Measurements from ENCODE around the gene ETNPPL.

Gene ETNPPL

DNA sequence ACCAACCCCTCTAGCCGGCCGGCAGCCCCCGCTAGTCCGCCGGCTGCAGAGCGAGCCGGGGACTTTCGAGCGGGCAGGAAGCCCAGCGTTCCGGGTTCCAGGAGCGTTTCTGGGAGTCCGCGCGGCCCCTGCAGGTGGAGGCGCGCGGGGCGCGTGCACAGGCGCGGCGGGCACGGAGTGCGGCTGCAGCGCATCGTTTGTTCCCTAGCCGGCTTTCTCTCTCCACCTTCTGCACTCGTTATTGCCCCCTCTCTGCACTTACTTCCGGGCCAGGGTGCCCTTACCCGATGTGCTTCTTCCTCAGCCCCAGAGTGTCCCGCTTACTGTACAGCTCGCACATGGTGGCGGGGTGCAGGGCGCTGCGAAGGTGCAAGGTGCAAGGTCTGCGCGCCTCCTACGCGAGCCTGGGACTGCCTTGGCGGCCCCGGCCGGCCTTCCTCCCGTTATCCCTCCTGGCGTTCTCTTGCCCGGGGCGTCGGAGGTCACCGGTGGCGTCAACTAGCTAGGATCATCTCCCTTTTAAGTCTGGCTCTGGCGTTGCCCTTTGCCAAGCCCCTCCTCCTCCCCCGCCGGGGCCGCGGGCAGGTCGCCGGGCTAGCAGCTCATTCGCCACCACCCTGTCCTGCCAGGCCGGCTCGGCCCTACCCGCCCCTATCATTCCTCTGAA, at the start of gene ETNPPL:
Gene ETNPPL, minus strand, starts transcription at position 495 of the 667 bp plus-strand sequence. Its CDS starts 155 bp downstream, at position 340.
- no peak for DNase-seq (ENCODE audit: low read depth in 2 of 2)

DNA sequence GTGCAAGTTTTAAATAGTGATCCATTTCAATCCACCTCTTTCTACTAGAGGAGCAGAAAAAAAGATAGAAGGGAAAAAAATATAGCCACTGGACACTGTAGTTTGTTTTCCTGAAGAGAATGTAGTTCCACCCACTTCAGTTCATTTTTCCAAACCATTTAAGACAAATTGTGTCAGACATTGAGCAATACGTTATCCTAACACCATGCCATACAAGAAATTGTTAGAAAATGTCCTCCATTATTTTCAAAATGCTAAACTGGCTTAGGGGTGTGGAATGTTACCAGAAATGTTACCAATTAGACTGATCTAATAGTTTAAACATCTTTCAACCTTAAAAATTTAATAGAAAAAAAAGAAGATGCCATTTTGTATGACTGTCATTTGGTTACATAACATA, 48.6 kb upstream of the ETNPPL start:
- no peak for DNase-seq (ENCODE audit: low read depth in 2 of 2)

DNA sequence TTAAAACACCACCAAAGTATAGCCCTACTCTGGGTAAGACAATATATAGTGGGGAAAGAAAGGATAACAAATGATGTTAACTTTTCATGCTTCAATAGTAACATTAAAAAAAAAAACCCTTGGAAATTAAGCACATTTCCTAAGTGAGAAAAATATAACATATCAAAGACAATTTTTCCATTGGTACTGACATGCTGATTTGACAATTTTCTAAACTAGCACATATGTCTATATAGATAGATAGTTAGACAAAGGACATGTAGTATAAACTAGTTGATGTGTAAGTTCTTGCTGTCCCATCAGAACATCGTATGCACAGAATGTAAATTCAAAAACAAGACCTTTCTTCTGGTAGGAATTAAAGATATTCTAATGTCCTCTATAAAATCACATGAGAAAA, 47.2 kb upstream of the ETNPPL start:
- no peak for DNase-seq (ENCODE audit: low read depth in 2 of 2)

DNA sequence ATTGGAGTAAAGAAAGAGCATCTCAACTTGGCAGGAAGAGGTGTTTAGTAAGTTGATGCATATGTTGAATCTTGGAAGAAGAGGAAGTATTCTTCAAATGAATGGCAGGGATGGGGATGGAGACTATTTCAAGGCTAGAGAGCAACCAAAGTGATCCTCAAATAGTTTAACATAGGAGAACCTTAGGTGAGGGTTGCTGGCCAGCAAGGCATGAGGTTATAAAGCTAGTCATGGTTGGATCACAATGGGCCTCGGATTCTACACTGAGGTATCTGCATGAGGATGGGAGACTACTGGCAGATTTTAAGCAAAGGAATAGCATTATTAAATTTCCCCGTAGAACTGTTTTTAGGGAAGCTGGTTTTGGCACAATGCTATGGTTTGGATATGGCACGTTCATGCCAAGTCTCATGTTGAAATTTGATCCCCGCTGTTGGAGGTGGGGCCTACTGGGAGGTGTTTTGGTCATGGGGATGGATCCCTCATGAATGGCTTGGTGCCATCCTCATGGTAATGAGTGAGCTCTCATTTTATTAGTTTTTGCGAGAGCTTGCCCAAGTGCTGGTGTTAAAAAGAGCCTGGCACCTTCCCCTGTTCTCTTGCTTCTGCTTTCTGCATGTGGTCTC, 41.9 kb upstream of the ETNPPL start:
- no peak for DNase-seq (ENCODE audit: low read depth in 2 of 2)

DNA sequence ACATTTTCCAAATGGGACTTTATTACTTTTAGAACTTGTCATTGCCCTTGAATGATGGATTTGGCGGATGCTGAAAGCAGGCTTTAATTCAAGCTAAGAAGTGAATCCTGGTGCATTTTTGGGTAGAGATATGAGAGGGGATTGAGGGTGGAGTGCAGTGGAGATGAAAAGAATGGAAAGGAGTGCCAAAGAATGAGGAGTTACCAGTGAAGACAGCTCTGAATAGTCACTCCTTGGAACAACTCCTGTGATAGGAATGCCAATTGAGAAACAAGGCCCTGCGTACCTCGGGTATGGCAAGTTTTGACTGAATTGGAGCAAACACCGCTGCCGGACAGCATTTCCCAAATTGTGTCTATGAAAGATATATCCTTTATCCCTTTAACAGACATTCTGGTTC, 36.5 kb upstream of the ETNPPL start:
- DNase-seq (ENCODE audit: low read depth in 2 of 2) = no peak

DNA sequence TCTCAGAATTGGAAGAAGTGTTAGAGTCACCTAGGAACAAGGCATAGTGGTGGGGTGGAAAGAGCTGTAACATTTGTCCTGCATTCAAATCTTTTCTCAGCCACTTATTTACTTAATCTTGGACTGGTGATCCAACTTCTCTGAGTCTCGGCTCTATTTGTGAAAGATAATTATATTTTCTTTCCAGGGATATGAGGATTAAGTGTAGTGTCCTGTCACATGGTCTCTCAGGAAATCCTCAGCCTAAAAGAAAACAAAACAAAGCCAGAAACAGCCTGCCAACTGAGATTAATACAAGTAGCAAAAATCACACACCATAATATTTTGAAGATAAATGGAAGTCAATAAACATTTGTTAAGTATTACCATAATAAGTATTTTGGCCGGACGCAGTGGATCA, 33.3 kb upstream of the ETNPPL start:
- no peak for DNase-seq (ENCODE audit: low read depth in 2 of 2)

DNA sequence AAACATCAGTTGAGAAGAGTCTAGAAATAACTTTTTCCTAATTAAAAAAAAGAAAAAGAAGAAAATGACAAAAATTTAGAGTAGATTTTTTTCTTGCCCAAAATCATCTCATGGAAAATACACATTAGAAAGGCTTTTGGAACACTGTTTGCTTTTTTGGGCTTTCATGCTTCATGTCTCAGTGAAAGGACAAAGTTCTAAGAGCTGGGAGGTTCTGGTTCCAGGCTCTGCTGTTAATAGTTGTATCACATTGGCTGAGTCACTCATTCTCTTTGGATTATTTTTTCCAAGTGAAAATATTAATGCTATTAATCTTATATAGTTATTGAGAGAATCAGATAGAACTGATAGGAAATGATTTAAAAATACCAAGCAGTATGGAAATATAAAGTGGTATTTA, 32.9 kb upstream of the ETNPPL start:
- no peak for DNase-seq (ENCODE audit: low read depth in 2 of 2)

DNA sequence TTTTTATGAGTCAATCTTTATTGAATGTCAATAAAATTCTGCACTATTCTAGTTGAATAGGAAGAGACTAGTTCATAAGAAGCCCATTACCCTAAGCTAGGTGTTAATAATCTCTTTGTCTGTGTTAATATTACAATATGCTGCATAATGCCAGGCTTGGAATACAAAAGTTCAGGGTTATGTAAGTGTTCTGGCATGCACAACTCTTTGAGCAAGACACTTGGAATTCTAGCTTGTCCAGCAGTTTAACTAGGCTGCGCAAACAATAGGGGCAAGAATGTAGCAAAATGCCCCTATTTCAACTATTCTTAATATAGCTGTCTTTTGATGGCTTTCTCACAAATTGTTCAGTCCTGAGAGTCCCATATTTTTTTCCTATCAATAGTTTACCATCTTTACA, 31.3 kb upstream of the ETNPPL start:
- no peak for DNase-seq (ENCODE audit: low read depth in 2 of 2)

DNA sequence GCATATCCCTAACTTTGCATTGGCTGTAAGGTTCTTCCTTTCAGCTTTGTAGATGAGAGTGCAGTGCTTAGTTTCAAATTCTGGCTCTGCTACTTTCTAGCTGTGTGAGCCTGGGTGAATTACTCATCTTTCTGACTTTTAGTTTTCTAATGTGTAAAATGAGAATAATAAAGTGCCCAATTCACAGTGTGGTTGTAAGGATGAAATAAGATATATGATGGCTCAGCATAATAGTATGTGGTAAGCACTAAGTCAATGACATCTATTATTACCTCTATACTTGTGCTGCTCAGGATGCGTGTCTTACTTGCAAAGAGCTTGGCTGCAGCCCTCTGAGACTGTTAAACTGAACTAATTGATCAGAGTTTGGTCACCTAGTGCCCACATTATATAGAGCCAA, 30.6 kb upstream of the ETNPPL start:
- no peak for DNase-seq (ENCODE audit: low read depth in 2 of 2)

DNA sequence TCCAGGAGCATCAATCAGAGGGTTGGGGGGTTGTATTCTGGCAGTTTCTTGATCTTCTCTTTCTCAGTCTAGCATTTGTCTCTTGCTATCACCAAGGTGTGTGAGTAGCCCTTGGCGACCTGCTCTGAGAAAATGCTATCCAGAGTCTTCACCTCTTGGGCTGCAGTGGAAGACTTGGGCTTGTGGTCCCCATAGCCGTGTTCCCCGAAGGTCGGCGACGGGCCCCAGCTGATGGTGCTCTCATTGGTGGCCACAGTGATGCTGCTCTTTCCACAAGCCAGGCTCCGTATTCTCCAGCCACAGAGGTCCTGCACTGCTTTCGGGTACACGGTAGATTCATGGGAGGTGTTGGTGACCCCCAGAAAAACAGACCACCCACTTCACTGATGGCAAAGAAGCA, 25.9 kb upstream of the ETNPPL start:
- no peak for DNase-seq (ENCODE audit: low read depth in 2 of 2)

DNA sequence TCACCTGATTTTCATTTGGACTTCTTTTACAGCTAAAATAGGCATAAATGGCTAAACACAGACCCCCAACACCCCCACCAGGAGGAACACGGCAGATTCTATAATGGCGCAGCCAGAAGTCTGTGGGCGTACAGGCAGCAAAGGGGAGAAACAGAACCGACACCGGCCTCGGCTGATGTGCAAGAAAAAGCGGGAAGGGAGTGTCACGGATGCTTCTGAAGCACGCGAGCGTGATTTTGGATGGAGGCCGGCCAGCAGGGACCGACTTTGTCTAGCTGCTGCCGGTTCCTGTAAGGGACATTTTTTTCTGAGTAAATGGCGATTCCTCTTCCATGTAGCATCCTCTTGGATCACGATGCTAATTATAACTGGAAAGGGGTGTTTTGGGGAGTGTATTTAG, 24.9 kb upstream of the ETNPPL start:
- no peak for DNase-seq (ENCODE audit: low read depth in 2 of 2)

DNA sequence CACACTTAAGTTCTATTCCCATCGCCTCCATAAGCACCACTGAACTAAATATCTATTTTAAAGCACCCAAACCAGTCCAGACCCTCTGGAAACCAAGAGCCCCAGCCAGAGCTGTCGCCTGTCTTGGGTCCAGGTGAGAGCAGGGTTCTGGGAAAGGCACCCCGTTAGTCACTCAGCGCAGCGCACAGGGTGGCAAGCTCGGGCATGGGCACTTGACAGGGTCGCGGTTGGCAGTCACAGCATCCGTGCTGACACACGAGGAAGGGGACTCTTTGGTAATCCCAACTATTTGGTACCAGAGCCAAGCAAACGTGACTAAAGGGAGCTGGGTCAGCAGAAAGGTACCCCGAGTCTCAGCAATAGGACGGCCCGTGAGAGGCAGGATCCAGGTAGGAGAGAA, 24.3 kb upstream of the ETNPPL start:
- no peak for DNase-seq (ENCODE audit: low read depth in 2 of 2)

DNA sequence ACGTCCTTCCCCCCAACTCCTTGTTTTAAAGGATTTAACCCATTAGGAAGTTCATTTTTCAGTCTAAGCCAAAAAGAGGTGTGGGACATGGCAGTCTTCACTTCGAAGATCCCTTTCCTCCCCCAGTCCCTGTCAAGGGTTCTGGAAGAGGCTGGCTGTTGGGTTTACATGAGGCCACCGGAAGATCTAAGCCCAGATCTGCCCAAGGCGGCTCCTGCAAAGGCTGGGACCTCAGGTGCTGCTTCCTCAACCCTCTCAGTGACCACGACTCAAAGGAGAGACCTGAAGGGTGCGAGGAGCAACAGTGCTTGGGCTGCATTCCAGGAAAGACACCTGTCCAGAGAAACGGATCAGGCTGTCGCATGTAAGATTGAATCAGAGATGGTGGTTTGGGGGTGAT, 23.5 kb upstream of the ETNPPL start:
- no peak for DNase-seq (ENCODE audit: low read depth in 2 of 2)

DNA sequence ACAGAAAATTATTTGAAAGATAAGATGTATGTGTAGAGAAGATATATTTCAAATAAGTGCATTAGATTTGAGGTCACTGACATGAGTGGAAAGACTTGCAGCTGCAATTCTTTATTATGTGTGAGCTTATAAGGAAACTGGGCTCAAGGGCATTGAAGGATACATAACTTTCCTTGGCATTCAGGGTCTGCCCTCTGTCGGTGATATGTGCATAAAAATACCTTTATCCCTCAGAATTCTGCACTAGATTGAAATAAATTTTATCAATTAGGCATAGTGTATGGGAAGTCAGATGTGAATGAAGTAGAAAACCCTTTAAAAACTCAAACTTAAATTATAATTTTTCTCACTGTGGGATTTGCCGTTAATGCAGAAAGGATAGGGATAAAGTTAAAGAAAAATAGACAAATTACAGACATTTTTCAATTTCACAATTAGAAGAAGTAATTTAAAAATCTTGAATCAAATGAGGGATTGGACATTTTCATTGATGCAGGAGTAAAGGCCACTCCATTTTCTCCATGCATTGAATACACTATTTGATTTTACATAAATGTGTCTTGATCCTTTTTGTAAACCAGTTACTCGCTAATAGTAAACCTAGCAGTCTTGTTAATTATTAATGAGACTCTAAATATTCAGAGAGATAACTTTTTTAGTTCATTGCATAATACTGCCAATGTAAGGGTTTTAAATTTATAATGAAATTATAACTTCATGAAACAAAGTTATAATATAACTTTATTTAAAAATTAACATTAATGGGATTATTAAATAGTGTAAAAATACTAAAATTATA, 21.0 kb upstream of the ETNPPL start:
- DNase-seq (ENCODE audit: low read depth in 2 of 2) = no peak

DNA sequence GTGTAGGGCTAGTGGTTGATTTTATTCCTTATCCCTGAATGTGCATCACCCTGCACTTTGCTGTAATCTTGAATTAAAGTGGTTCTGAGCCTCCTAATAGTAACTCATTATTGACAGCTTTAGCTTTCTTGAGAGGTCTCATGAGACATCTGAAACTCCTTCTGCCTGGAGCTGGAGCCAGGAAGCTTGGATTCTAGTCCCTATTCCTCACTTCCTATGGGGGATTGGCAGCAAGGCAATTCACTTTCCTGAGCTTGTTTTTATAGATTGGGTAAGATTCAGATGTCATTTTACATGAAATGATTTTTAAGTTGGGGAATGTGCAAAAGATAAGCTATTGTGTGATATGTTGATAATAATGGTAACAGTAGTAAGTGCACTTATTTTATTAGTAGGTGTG, 17.1 kb upstream of the ETNPPL start:
- no peak for DNase-seq (ENCODE audit: low read depth in 2 of 2)

DNA sequence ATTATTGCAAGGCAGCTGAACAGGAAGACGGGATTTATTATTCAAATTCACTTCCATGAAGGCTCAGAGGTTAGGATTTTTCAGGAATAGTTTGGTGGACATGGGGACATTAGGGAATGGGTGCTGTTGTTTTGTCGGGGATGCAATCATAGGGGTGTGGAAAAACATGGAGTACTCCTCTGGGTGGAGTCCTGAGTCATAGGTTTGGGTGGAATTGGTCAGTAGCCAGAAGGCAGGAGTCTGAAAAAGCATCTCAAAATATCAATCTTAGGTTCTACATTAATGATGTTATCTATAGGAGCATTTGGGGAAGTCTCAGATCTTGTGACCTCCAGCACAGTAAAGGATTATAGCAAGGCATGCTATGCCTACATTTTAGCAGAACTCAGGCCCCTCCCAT, 14.5 kb upstream of the ETNPPL start:
- DNase-seq (ENCODE audit: low read depth in 2 of 2) = no peak

DNA sequence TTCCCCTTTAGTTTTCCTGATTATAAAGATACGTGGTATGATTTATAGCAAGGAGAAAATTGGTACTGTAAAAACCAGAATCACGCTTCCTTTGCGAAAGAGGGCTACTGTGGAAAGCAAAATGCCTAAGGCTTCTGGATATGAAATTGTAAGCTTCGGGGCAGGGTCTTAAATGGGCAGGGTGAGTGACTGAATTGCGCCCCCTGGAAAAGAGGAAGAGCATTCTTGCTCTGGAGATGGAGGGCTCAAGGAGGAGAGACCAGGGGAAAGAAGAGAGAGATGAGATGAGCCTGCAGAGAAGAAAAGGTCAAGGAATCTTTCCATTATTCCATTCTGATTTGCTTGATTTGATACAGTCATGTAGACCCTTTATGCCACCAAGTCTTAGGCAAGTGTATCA, 13.1 kb upstream of the ETNPPL start:
- DNase-seq (ENCODE audit: low read depth in 2 of 2) = no peak

DNA sequence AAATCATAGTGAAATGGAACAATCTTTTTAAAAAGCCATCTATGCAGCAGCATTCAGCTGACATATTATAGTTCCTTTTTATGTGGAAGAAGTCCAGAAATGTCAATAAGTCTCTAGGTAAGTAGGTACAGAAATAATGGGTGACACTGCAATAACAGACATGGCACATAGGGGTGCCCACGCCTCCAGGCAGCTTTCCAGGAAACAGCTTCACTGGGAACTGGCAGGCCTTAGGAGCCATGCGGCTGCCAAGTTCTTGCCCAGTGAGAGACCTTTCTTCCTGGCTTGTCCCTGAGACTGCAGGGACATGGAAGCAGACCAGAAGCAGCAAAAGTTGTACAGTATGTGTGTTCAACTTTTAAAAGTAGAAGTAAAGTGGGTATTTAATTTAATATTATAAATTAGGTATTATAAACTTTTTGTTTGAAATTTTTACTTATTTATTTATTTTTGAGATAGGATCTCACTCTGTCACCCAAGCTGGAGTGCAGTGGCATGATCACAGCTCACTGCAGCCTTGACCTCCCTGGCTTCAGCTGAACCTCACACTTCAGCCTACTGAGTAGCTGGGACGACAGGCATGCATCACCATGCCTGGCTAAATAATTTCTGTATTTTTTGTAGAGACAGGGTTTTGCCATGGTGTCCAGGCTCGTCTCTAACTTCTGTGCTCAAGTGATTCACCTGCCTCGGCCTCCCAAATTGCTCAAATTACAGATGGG, 12.1 kb upstream of the ETNPPL start:
- no peak for DNase-seq (ENCODE audit: low read depth in 2 of 2)

DNA sequence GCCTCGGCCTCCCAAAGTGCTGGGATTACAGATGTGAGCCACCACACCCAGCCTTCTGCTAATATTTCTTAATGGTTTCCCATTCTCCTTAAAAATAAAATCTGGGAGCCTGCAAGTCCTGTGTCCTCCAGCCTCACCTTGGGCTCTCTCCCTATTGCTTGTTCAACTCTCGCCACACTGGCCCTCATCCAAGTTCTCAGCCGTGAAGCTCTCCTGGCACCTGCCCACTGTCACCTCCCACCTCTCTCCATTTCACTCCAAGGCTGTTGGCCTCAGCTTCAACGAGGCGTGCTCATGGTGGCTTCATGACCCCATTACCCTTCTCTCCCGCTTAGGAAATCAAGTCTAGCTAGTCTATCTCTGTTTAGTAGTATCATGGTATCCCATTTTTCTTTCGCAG, 9.5 kb upstream of the ETNPPL start:
- DNase-seq (ENCODE audit: low read depth in 2 of 2) = no peak

DNA sequence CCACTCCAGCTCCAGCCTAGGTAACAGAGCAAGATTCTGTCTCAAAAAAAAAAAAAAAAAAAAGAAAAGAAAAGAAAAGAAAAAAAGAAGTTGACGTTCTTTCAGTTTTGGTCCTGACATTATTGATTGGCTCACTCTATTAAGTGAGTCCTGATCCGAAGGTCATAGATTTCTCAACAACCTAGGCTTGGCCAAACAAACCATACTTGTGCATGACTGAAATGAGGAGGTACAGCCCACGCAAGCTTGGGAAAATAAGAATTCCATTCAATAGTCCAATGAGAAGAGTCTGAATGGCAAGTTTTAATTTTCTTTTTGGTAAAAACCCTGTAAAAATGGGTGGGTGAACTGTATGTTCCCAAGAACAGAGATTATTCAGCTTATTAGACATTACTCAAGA, 3.2 kb upstream of the ETNPPL start:
- DNase-seq (ENCODE audit: low read depth in 2 of 2) = no peak

DNA sequence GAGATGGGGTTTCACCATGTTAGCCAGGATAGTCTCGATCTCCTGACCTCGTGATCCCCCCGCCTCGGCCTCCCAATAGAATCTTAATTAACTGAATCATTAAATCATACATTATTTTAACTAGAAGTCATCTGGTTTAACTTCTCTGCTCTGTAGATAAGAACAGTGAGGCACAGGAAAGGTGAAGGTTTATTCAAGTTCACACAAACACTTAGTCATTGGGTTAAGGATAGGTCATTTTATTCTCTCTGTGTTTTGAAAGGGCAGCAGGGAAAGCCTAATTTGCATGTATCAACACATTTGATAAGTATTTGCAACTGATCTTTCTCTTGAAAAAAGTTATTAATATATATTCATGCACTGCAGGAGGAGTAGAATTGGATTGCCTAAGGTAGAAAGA, 1.1 kb upstream of the ETNPPL start:
- no peak for DNase-seq (ENCODE audit: low read depth in 2 of 2)

DNA sequence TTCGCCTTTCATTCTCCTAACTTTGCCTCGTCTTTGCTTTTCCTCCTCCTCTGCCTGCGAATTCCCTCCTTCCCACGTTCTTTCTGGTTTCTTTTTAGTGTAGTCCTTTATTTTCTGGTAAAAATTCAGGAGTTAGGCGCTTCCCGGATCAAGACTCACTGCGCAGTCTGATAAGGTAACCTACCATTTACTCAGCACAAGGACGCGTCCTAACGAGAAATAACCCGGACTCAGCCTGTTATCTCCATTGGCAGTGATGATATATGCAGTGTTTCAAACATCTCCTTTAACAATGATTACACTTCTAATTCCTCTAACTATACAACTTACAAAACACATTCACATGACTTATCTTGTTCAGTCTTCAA, 357 bp upstream of the ETNPPL start:
- no peak for DNase-seq (ENCODE audit: low read depth in 2 of 2)

DNA sequence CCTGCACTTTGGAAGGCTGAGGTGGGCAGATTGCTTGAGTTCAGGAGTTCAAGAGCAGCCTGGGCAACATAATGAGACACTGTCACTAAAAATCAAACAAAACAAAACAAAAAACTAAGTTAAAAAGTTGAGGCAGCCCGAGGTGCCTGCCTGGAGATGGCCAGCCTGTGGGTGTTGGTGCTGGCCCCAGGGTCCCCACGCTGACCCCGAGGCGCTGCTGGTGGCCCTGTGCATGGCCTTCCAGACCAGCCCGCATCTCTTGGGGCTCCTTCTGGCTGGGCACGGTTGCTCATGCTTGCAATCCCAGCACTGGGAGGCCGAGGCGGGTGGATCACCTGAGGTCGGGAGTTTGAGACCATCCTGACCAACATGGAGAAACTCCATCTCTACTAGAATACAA, 4.4 kb downstream of the ETNPPL start:
- no peak for DNase-seq (ENCODE audit: low read depth in 2 of 2)
